ENCODE measurements around the gene ZNF385D. TPM values are rescaled to one million over a fixed set of nuclear protein-coding genes. Genes with fewer than 3 reads are reported as not detected.

The ZNF385D gene
- total and polyA plus RNA-seq, 4 donors, result 0.08 to 0.50 (median 0.09) TPM

GRCh38 chr3:21466476-21466875 lies 284.5 kb downstream of the ZNF385D start:
- 79% methylated on average over 1 of the region's 1 CpG for WGBS
- no peak overlapping the region for H3K9ac ChIP-seq (ENCODE audit: low read depth in 1 of 2, low read length in 2 of 2)
- DNase-seq (ENCODE audit: low spot score), result no peak
- no peaks in the 10 kb centered on the region for H3K4me1 ChIP-seq (ENCODE audit: control insufficient read depth in 4 of 4, insufficient read depth in 4 of 4, low read length in 3 of 4)
- H3K36me3 ChIP-seq (ENCODE audit: control insufficient read depth in 4 of 4, insufficient read depth in 3 of 4, low read depth in 1 of 4, low read length in 3 of 4), result no peaks in the 10 kb centered on the region
- no peak overlapping the region for H3K27ac ChIP-seq (ENCODE audit: low read depth in 1 of 2, low read length in 2 of 2)
- H3K4me3 ChIP-seq (ENCODE audit: low read depth in 1 of 3, low read length in 3 of 3), result no peak overlapping the region
- H3K27me3 ChIP-seq (ENCODE audit: control insufficient read depth in 4 of 4, insufficient read depth in 4 of 4, low read length in 3 of 4), result no peaks in the 10 kb centered on the region
- H3K9me3 ChIP-seq (ENCODE audit: control insufficient read depth in 4 of 4, low read length in 3 of 4), result no peaks in the 10 kb centered on the region
- TF ChIP-seq, protein P1, sequence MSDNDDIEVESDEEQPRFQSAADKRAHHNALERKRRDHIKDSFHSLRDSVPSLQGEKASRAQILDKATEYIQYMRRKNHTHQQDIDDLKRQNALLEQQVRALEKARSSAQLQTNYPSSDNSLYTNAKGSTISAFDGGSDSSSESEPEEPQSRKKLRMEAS (IDR thresholded peaks at IDR 0.05), result no peak
- TF ChIP-seq EGR1 (IDR thresholded peaks at IDR 0.05; ENCODE audit: low read depth in 2 of 2) (no peak), FOXA1 (IDR thresholded peaks at IDR 0.05) (no peak), GABPA (IDR thresholded peaks at IDR 0.05 in 1 of 2, conservative IDR thresholded peaks at IDR 0.05 in 1 of 2) (no peak), YY1 (IDR thresholded peaks at IDR 0.05) (no peak), HNF4A (conservative IDR thresholded peaks at IDR 0.05) (no peak), RAD21 (IDR thresholded peaks at IDR 0.05) (no peak), RXRA (IDR thresholded peaks at IDR 0.05) (no peak), NR2F2 (IDR thresholded peaks at IDR 0.05) (no peak), TAF1 (conservative IDR thresholded peaks at IDR 0.05) (no peak), FOXA2 (IDR thresholded peaks at IDR 0.05) (no peak), JUND (IDR thresholded peaks at IDR 0.05) (no peak), ZBTB33 (IDR thresholded peaks at IDR 0.05) (no peak)
- TF ChIP-seq, protein P2, sequence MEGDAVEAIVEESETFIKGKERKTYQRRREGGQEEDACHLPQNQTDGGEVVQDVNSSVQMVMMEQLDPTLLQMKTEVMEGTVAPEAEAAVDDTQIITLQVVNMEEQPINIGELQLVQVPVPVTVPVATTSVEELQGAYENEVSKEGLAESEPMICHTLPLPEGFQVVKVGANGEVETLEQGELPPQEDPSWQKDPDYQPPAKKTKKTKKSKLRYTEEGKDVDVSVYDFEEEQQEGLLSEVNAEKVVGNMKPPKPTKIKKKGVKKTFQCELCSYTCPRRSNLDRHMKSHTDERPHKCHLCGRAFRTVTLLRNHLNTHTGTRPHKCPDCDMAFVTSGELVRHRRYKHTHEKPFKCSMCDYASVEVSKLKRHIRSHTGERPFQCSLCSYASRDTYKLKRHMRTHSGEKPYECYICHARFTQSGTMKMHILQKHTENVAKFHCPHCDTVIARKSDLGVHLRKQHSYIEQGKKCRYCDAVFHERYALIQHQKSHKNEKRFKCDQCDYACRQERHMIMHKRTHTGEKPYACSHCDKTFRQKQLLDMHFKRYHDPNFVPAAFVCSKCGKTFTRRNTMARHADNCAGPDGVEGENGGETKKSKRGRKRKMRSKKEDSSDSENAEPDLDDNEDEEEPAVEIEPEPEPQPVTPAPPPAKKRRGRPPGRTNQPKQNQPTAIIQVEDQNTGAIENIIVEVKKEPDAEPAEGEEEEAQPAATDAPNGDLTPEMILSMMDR (IDR thresholded peaks at IDR 0.05; ENCODE audit: low read depth, low read length, missing input control), result no peak

DNA sequence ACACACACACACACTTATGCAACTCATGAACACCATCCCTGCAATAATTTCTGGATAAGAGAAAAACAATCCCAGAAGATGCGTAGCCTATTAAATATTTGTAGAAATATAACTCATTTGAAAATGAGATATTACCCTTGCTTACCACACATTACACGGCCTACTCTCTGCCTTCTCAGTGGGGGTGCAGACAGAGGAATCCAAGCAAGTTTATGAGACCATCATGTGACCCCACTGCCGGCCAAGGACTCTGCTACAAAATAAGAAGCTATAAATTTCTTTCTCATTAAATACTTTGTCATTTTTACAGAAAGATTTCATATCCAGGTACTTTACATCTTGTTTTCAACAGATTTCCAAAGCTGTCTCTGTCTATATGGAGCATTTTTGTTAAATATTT lies 286.3 kb downstream of the ZNF385D start:
- TF ChIP-seq NR2F2 (IDR thresholded peaks at IDR 0.05) (no peak), JUND (IDR thresholded peaks at IDR 0.05) (no peak), RXRA (IDR thresholded peaks at IDR 0.05) (no peak), FOXA2 (IDR thresholded peaks at IDR 0.05) (no peak), EGR1 (IDR thresholded peaks at IDR 0.05; ENCODE audit: low read depth in 2 of 2) (no peak), HNF4A (conservative IDR thresholded peaks at IDR 0.05) (no peak), FOXA1 (IDR thresholded peaks at IDR 0.05) (no peak), RAD21 (IDR thresholded peaks at IDR 0.05) (no peak), YY1 (IDR thresholded peaks at IDR 0.05) (no peak), ZBTB33 (IDR thresholded peaks at IDR 0.05) (no peak), HNF4G (IDR thresholded peaks at IDR 0.05) (no peak), TAF1 (conservative IDR thresholded peaks at IDR 0.05) (no peak), SP1 (IDR thresholded peaks at IDR 0.05) (no peak)
- TF ChIP-seq, protein P1 (IDR thresholded peaks at IDR 0.05), result no peak
- TF ChIP-seq, protein P3, sequence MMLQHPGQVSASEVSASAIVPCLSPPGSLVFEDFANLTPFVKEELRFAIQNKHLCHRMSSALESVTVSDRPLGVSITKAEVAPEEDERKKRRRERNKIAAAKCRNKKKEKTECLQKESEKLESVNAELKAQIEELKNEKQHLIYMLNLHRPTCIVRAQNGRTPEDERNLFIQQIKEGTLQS (IDR thresholded peaks at IDR 0.05), result no peak
- TF ChIP-seq, protein P4, sequence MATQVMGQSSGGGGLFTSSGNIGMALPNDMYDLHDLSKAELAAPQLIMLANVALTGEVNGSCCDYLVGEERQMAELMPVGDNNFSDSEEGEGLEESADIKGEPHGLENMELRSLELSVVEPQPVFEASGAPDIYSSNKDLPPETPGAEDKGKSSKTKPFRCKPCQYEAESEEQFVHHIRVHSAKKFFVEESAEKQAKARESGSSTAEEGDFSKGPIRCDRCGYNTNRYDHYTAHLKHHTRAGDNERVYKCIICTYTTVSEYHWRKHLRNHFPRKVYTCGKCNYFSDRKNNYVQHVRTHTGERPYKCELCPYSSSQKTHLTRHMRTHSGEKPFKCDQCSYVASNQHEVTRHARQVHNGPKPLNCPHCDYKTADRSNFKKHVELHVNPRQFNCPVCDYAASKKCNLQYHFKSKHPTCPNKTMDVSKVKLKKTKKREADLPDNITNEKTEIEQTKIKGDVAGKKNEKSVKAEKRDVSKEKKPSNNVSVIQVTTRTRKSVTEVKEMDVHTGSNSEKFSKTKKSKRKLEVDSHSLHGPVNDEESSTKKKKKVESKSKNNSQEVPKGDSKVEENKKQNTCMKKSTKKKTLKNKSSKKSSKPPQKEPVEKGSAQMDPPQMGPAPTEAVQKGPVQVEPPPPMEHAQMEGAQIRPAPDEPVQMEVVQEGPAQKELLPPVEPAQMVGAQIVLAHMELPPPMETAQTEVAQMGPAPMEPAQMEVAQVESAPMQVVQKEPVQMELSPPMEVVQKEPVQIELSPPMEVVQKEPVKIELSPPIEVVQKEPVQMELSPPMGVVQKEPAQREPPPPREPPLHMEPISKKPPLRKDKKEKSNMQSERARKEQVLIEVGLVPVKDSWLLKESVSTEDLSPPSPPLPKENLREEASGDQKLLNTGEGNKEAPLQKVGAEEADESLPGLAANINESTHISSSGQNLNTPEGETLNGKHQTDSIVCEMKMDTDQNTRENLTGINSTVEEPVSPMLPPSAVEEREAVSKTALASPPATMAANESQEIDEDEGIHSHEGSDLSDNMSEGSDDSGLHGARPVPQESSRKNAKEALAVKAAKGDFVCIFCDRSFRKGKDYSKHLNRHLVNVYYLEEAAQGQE (IDR thresholded peaks at IDR 0.05), result no peak
- H3K4me3 ChIP-seq (ENCODE audit: low read depth in 1 of 3, low read length in 3 of 3), result no peak overlapping the region
- no peak overlapping the region for H3K9ac ChIP-seq (ENCODE audit: low read depth in 1 of 2, low read length in 2 of 2)
- no peak overlapping the region for H3K27ac ChIP-seq (ENCODE audit: low read depth in 1 of 2, low read length in 2 of 2)
- H3K27me3 ChIP-seq (ENCODE audit: control insufficient read depth in 4 of 4, insufficient read depth in 4 of 4, low read length in 3 of 4), result no peaks in the 10 kb centered on the region
- H3K36me3 ChIP-seq (ENCODE audit: control insufficient read depth in 4 of 4, insufficient read depth in 3 of 4, low read depth in 1 of 4, low read length in 3 of 4), result no peaks in the 10 kb centered on the region
- no peaks in the 10 kb centered on the region for H3K4me1 ChIP-seq (ENCODE audit: control insufficient read depth in 4 of 4, insufficient read depth in 4 of 4, low read length in 3 of 4)
- DNase-seq (ENCODE audit: low spot score), result no peak
- no peaks in the 10 kb centered on the region for H3K9me3 ChIP-seq (ENCODE audit: control insufficient read depth in 4 of 4, low read length in 3 of 4)
- 65% methylated on average over 3 of the region's 3 CpGs for WGBS

Data from liver (tissue), 9 donors.